Smooth muscle cell (in vitro differentiated cells): ENCODE measurements around the gene B4GALNT3. TPM values are rescaled to one million over a fixed set of nuclear protein-coding genes. Genes with fewer than 3 reads are reported as not detected.
A peak's percentile ranks its signal among the peaks of the same experiment; 100 is the strongest.

ENCODE experiments used
- DNase-seq: peaks from one replicate; lab custom pipeline; 2025; ENCODE audit not compliant: unreplicated experiment; lab: John Stamatoyannopoulos, UW
- H2AFZ ChIP-seq: fragments of 200-600 bp; sonication (generic); 2 replicates; pipeline ENCODE4 v1.6.0; 2016; ENCODE audit warnings: antibody characterized with exemption, low read depth, mild to moderate bottlenecking
- H3F3A ChIP-seq: fragments of 200-600 bp; sonication (generic); 2 replicates; pipeline ENCODE4 v1.6.0; 2017; ENCODE audit warnings: antibody characterized with exemption, low read depth
- H3K27ac ChIP-seq: fragments of 200-600 bp; sonication (generic); 2 replicates; pipeline ENCODE4 v1.5.1; 2016; ENCODE audit warnings: low read depth, mild to moderate bottlenecking
- H3K27me3 ChIP-seq: fragments of 200-600 bp; sonication (generic); 2 replicates; pipeline ENCODE4 v1.6.1; 2016; ENCODE audit warnings: low read depth, mild to moderate bottlenecking
- H3K36me3 ChIP-seq: fragments of 200-600 bp; sonication (generic); 2 replicates; pipeline ENCODE4 v1.5.1; 2016; ENCODE audit warnings: low read depth
- H3K4me1 ChIP-seq: fragments of 200-600 bp; sonication (generic); 2 replicates; pipeline ENCODE4 v1.5.1; 2016; ENCODE audit warnings: low read depth
- H3K4me2 ChIP-seq: fragments of 200-600 bp; sonication (generic); 2 replicates; pipeline ENCODE4 v1.6.0; 2016; ENCODE audit warnings: mild to moderate bottlenecking
- H3K4me3 ChIP-seq: fragments of 200-600 bp; sonication (generic); 2 replicates; pipeline ENCODE4 v1.5.1; 2016; ENCODE audit warnings: mild to moderate bottlenecking
- H3K79me2 ChIP-seq: fragments of 200-600 bp; sonication (generic); 2 replicates; pipeline ENCODE4 v1.6.0; 2016; ENCODE audit warnings: low read depth, mild to moderate bottlenecking
- H3K9ac ChIP-seq: fragments of 200-600 bp; sonication (generic); 2 replicates; pipeline ENCODE4 v1.6.0; 2016; ENCODE audit warnings: low read depth
- H3K9me3 ChIP-seq: fragments of 200-600 bp; sonication (generic); replicated peaks from 2 replicates; pipeline ENCODE4 v1.5.1; 2016; ENCODE audit warnings: low read depth
- H4K20me1 ChIP-seq: fragments of 200-600 bp; sonication (generic); 2 replicates; pipeline ENCODE4 v1.6.0; 2016; ENCODE audit warnings: low read depth
- WGBS: methylation state at CpG from one replicate; pipeline ENCODE4 v1.1.7; 2016; ENCODE audit warnings: low lambda C conversion rate; 5-methylcytosine and 5-hydroxymethylcytosine counted together
- polyA plus RNA-seq: library from polyadenylated mRNA; unstranded; fragments of >200 nt; fragmentation: Nextera tagmentation; extraction: Ambion mirVana; gene quantifications from 2 replicates; pipeline ENCODE4 v1.2.1, GENCODE V29; 2016
- total RNA-seq: library from RNA; depleted of rRNA; stranded (reverse); fragments of >200 nt; gene quantifications from 2 replicates; pipeline ENCODE4 v1.2.3, GENCODE V29; 2014
- TF ChIP-seq, protein P1 (sequence below): fragments of 200-600 bp; sonication (generic); IDR thresholded peaks from 2 replicates; pipeline ENCODE4 v1.5.1; 2017; ENCODE audit warnings: borderline replicate concordance, mild to moderate bottlenecking, antibody characterized with exemption; ENCODE audit not compliant: insufficient read depth, poor library complexity, severe bottlenecking

Gene B4GALNT3
- total and polyA plus RNA-seq, 2 experiments from 2014 or later, result 5.1 to 5.7 TPM

DNA sequence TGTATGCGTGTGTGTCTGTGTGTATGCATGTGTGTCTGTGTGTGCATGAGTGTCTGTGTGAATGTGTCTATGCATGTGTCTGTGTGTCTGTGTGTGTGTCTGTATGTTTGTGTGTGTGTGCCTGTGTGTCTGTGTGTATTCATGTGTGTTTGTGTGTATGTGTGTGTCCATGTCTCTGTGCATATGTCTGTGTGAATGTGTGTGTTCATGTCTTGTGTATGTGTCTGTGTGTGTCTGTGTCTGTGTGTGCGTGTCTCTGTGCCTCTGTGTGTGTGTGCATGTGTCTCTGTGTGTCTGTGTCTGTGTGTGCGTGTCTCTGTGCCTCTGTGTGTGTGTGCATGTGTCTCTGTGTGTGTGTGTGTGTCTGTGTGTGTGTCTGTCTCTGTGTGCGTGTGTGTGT lies 121.1 kb downstream of the B4GALNT3 start:
- H4K20me1 ChIP-seq, result no peaks in the 10 kb centered on the region
- DNase-seq, result no peak
- H2AFZ ChIP-seq, result no peak overlapping the region
- H3K9ac ChIP-seq, result no peak overlapping the region
- no peaks in the 10 kb centered on the region for H3K79me2 ChIP-seq
- H3K4me1 ChIP-seq, result peaks cover 16% of the 10 kb centered on the region
- peaks cover 3% of the 10 kb centered on the region for H3F3A ChIP-seq
- no peaks in the 10 kb centered on the region for H3K27me3 ChIP-seq
- no peaks in the 10 kb centered on the region for H3K36me3 ChIP-seq
- H3K9me3 ChIP-seq, result no peaks in the 10 kb centered on the region
- no peak overlapping the region for H3K4me3 ChIP-seq
- no peak overlapping the region for H3K4me2 ChIP-seq
- TF ChIP-seq, protein P1, sequence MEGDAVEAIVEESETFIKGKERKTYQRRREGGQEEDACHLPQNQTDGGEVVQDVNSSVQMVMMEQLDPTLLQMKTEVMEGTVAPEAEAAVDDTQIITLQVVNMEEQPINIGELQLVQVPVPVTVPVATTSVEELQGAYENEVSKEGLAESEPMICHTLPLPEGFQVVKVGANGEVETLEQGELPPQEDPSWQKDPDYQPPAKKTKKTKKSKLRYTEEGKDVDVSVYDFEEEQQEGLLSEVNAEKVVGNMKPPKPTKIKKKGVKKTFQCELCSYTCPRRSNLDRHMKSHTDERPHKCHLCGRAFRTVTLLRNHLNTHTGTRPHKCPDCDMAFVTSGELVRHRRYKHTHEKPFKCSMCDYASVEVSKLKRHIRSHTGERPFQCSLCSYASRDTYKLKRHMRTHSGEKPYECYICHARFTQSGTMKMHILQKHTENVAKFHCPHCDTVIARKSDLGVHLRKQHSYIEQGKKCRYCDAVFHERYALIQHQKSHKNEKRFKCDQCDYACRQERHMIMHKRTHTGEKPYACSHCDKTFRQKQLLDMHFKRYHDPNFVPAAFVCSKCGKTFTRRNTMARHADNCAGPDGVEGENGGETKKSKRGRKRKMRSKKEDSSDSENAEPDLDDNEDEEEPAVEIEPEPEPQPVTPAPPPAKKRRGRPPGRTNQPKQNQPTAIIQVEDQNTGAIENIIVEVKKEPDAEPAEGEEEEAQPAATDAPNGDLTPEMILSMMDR, result no peak
- no peak overlapping the region for H3K27ac ChIP-seq
- WGBS, result 98% methylated on average over 4 of the region's 4 CpGs

DNA sequence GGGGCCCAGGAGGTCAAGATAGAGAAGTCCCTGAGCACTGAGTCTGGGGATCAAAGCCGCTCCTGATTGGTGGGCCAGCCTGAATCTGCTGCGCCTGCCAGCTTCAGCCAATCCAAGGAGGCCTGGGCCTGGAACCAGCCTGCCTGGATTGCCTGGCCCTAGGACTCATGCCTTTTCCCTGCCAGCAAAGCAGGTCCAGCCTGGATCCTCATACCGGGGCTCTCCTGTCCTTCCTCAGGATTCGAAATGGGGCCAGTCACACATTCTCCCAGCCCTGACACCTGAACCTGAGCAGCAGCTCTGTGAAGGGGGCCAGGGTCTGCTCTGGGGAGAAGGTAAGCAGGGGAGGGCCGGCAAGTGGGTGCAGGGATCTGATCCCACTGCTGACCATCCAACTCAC lies 121.6 kb downstream of the B4GALNT3 start:
- TF ChIP-seq, protein P1, result no peak
- 94% methylated on average over 5 of the region's 5 CpGs for WGBS
- Histone ChIP-seq H3F3A (peaks cover 3% of the 10 kb centered on the region), H3K79me2 (no peaks in the 10 kb centered on the region), H3K36me3 (no peaks in the 10 kb centered on the region), H2AFZ (no peak overlapping the region), H3K4me3 (no peak overlapping the region), H3K4me2 (no peak overlapping the region), H3K9me3 (no peaks in the 10 kb centered on the region), H3K27me3 (no peaks in the 10 kb centered on the region), H4K20me1 (no peaks in the 10 kb centered on the region), H3K27ac (no peak overlapping the region), H3K4me1 (peaks cover 16% of the 10 kb centered on the region), H3K9ac (no peak overlapping the region)
- no peak for DNase-seq

DNA sequence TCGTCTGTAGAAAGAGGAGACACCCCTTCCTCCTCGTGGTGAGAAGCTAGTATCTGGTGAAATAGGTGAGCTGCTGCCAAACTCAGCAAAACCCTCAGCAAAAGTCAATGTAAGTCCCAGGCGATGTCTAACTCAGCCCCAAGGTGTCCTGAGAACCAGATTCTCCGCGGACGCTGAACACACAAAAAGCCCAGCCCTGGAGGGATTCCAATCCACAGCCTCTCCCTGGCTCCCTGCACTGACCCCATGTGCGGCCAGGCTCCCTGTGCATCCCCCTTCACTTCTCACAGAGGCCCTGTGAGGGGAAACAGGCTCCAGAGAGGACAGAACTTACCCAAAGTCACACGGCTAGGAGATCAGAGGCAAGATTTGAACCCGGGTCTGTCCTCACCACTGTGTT lies 122.0 kb downstream of the B4GALNT3 start:
- no peaks in the 10 kb centered on the region for H3K9me3 ChIP-seq
- no peak overlapping the region for H3K4me3 ChIP-seq
- H3K79me2 ChIP-seq, result no peaks in the 10 kb centered on the region
- TF ChIP-seq, protein P1, result no peak
- H3K27me3 ChIP-seq, result no peaks in the 10 kb centered on the region
- DNase-seq, result no peak
- H2AFZ ChIP-seq, result no peak overlapping the region
- no peak overlapping the region for H3K9ac ChIP-seq
- H3K4me1 ChIP-seq, result peaks cover 16% of the 10 kb centered on the region
- no peaks in the 10 kb centered on the region for H4K20me1 ChIP-seq
- peaks cover 3% of the 10 kb centered on the region for H3F3A ChIP-seq
- no peaks in the 10 kb centered on the region for H3K36me3 ChIP-seq
- 94% methylated on average over 9 of the region's 9 CpGs for WGBS
- no peak overlapping the region for H3K27ac ChIP-seq
- H3K4me2 ChIP-seq, result no peak overlapping the region

DNA sequence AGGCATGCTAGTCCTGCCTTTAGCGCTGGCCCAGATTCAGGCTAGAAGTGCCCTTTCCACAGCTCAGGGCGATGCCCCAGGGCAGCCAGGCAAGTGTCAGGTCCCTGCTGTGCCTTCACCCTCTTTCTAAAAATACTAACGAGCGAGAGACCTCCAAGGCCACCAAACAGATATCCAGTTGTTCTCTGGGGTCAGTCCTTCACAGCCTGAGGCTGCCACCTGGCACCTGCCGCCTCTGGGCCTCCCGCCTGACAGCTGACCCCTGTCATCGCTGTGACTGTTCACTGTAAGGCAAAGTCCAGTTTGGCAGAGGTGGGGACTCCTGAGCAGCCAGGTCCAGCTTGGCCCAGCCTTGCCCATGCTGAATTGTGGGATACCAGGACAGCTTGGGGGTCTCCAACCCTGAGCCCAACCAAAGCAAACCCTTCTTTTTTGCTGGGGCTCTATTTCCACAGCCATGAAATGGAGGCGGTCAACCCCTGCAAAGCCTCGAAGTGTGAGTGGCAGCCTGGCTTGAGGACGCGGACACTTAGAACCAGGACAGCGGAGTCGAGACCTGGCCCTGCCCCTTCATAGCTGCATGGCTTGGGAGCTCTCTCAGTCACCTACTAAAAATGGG lies 123.6 kb downstream of the B4GALNT3 start:
- 60% methylated on average over 13 of the region's 13 CpGs for WGBS
- no peak overlapping the region for H3K4me3 ChIP-seq
- no peak overlapping the region for H2AFZ ChIP-seq
- no peak overlapping the region for H3K9ac ChIP-seq
- H3F3A ChIP-seq, result peaks cover 3% of the 10 kb centered on the region
- no peak overlapping the region for H3K27ac ChIP-seq
- H4K20me1 ChIP-seq, result no peaks in the 10 kb centered on the region
- H3K9me3 ChIP-seq, result no peaks in the 10 kb centered on the region
- peaks cover 15% of the 10 kb centered on the region for H3K4me1 ChIP-seq
- no peak overlapping the region for H3K4me2 ChIP-seq
- H3K79me2 ChIP-seq, result no peaks in the 10 kb centered on the region
- no peaks in the 10 kb centered on the region for H3K36me3 ChIP-seq
- no peaks in the 10 kb centered on the region for H3K27me3 ChIP-seq
- TF ChIP-seq, protein P1, result peak; percentile 16
- no peak for DNase-seq
